Mucosa of rectum (tissue), 2 donors: ENCODE measurements around the gene NRCAM.

Source experiments
- H3K27ac ChIP-seq, 2 donors: one replicate each; pipeline ENCODE4 v1.7.0; 2013; ENCODE audit warnings: inconsistent platforms in 2 of 2, low read depth in 2 of 2, low read length in 2 of 2
- H3K27me3 ChIP-seq, 2 donors: one replicate each; pipeline ENCODE4 v1.7.0; 2013; ENCODE audit warnings: low read length in 2 of 2; ENCODE audit not compliant: control insufficient read depth in 2 of 2, insufficient read depth in 2 of 2
- H3K36me3 ChIP-seq, 2 donors: one replicate each; pipeline ENCODE4 v1.7.0; 2013; ENCODE audit warnings: low read length in 2 of 2; ENCODE audit not compliant: control insufficient read depth in 2 of 2, insufficient read depth in 2 of 2
- H3K4me1 ChIP-seq, 2 donors: one replicate each; pipeline ENCODE4 v1.7.0; 2013; ENCODE audit warnings: low read length in 2 of 2, mild to moderate bottlenecking in 1 of 2; ENCODE audit not compliant: control insufficient read depth in 2 of 2, insufficient read depth in 2 of 2
- H3K4me3 ChIP-seq, 2 donors: one replicate each; pipeline ENCODE4 v1.7.0; 2013; ENCODE audit warnings: low read length in 2 of 2
- H3K9ac ChIP-seq, 2 donors: one replicate each; pipeline ENCODE4 v1.7.0; 2013; ENCODE audit warnings: low read length in 2 of 2, low read depth in 1 of 2, mild to moderate bottlenecking in 1 of 2
- H3K9me3 ChIP-seq, 2 donors: one replicate each; pipeline ENCODE4 v1.7.0; 2013; ENCODE audit warnings: low read length in 2 of 2; ENCODE audit not compliant: control insufficient read depth in 2 of 2
- donor health status: healthy.
- donor health status: Normal muscosa, but diverticular disease.

NRCAM gene

GRCh38 chr7:108203537-108203936, 252.7 kb downstream of the NRCAM start:
- Histone ChIP-seq H3K4me3 (no peak overlapping the region), H3K4me1 (no peaks in the 10 kb centered on the region), H3K27ac (no peak overlapping the region), H3K36me3 (no peaks in the 10 kb centered on the region), H3K9ac (no peak overlapping the region), H3K9me3 (no peaks in the 10 kb centered on the region), H3K27me3 (no peaks in the 10 kb centered on the region)

GRCh38 chr7:108202743-108203142, 253.5 kb downstream of the NRCAM start:
- Histone ChIP-seq H3K4me1 (no peaks in the 10 kb centered on the region), H3K36me3 (no peaks in the 10 kb centered on the region), H3K27me3 (no peaks in the 10 kb centered on the region), H3K9me3 (no peaks in the 10 kb centered on the region), H3K4me3 (no peak overlapping the region), H3K27ac (no peak overlapping the region), H3K9ac (no peak overlapping the region)

- no peak overlapping the region for H3K4me3 ChIP-seq
- no peaks in the 10 kb centered on the region for H3K36me3 ChIP-seq
- H3K4me1 ChIP-seq: no peaks in the 10 kb centered on the region
- no peaks in the 10 kb centered on the region for H3K9me3 ChIP-seq
- no peak overlapping the region for H3K9ac ChIP-seq
- no peak overlapping the region for H3K27ac ChIP-seq
- H3K27me3 ChIP-seq: no peaks in the 10 kb centered on the region
Observed at GRCh38 chr7:108201766-108202165, 254.5 kb downstream of the NRCAM start.

GRCh38 chr7:108200326-108200725, 255.9 kb downstream of the NRCAM start:
- Histone ChIP-seq H3K4me1 (no peaks in the 10 kb centered on the region), H3K9ac (no peak overlapping the region), H3K27me3 (no peaks in the 10 kb centered on the region), H3K4me3 (no peak overlapping the region), H3K36me3 (no peaks in the 10 kb centered on the region), H3K9me3 (no peaks in the 10 kb centered on the region), H3K27ac (no peak overlapping the region)

GRCh38 chr7:108197371-108198091, 258.7 kb downstream of the NRCAM start:
- Histone ChIP-seq H3K36me3 (no peaks in the 10 kb centered on the region), H3K27ac (no peak overlapping the region), H3K4me3 (no peak overlapping the region), H3K9me3 (no peaks in the 10 kb centered on the region), H3K27me3 (no peaks in the 10 kb centered on the region), H3K4me1 (no peaks in the 10 kb centered on the region), H3K9ac (no peak overlapping the region)

GRCh38 chr7:108196004-108196403, 260.2 kb downstream of the NRCAM start:
- H3K27me3 ChIP-seq: no peaks in the 10 kb centered on the region
- H3K9ac ChIP-seq: no peak overlapping the region
- H3K4me1 ChIP-seq: no peaks in the 10 kb centered on the region
- no peaks in the 10 kb centered on the region for H3K36me3 ChIP-seq
- no peak overlapping the region for H3K4me3 ChIP-seq
- no peak overlapping the region for H3K27ac ChIP-seq
- H3K9me3 ChIP-seq: no peaks in the 10 kb centered on the region

GRCh38 chr7:108193594-108194498, 262.4 kb downstream of the NRCAM start:
- H3K27me3 ChIP-seq: no peaks in the 10 kb centered on the region
- no peaks in the 10 kb centered on the region for H3K4me1 ChIP-seq
- H3K27ac ChIP-seq: no peak overlapping the region
- no peaks in the 10 kb centered on the region for H3K36me3 ChIP-seq
- no peak overlapping the region for H3K9ac ChIP-seq
- H3K4me3 ChIP-seq: no peak overlapping the region
- no peaks in the 10 kb centered on the region for H3K9me3 ChIP-seq

GRCh38 chr7:108190891-108191290, 265.3 kb downstream of the NRCAM start:
- no peaks in the 10 kb centered on the region for H3K27me3 ChIP-seq
- H3K4me3 ChIP-seq: no peak overlapping the region
- no peaks in the 10 kb centered on the region for H3K36me3 ChIP-seq
- no peaks in the 10 kb centered on the region for H3K4me1 ChIP-seq
- no peak overlapping the region for H3K9ac ChIP-seq
- no peaks in the 10 kb centered on the region for H3K9me3 ChIP-seq
- no peak overlapping the region for H3K27ac ChIP-seq

GRCh38 chr7:108189733-108190388, 266.4 kb downstream of the NRCAM start:
- Histone ChIP-seq H3K36me3 (no peaks in the 10 kb centered on the region), H3K27ac (no peak overlapping the region), H3K4me1 (no peaks in the 10 kb centered on the region), H3K27me3 (no peaks in the 10 kb centered on the region), H3K9ac (no peak overlapping the region), H3K4me3 (no peak overlapping the region), H3K9me3 (no peaks in the 10 kb centered on the region)

- Histone ChIP-seq H3K9me3 (no peaks in the 10 kb centered on the region), H3K27me3 (no peaks in the 10 kb centered on the region), H3K4me3 (no peak overlapping the region), H3K36me3 (no peaks in the 10 kb centered on the region), H3K9ac (no peak overlapping the region), H3K27ac (no peak overlapping the region), H3K4me1 (no peaks in the 10 kb centered on the region)
Observed at GRCh38 chr7:108188724-108189123, 267.5 kb downstream of the NRCAM start.
